MM.1S (cell line): Measurements from ENCODE around the gene CHURC1.

Experiments
- EZH2 ChIP-seq: fragments of 300-600 bp; sonication (generic); optimal IDR thresholded peaks from 2 replicates; pipeline ENCODE3; 2017; ENCODE audit warnings: low read depth, mild to moderate bottlenecking, antibody characterized with exemption, low read length, mixed read lengths
- TF ChIP-seq, protein P1 (sequence below): fragments of 300-600 bp; sonication (generic); IDR thresholded peaks from 2 replicates; pipeline ENCODE4 v1.5.1; 2016; ENCODE audit warnings: antibody characterized with exemption, low read length, mixed read lengths

DNA sequence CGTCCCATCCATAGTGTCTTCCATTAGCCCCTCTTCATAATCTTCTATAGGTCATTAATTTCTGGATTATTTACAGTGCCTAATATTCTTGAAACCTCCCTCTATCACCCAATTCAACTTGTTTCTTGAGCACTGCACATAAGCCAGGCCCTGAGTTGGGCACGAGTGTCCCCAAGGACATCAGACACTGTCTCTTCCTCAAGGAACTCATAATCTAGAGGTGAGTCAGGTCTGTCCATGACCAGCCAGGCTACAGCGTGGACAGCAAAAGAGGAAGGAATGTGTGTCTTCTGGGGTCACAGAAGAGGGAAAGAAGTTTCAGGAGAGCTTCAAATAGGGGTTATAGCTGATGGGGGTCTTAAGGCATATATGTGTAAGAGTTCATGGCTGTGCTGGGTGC lies 47.1 kb upstream of the CHURC1 start:
- TF ChIP-seq, protein P1, sequence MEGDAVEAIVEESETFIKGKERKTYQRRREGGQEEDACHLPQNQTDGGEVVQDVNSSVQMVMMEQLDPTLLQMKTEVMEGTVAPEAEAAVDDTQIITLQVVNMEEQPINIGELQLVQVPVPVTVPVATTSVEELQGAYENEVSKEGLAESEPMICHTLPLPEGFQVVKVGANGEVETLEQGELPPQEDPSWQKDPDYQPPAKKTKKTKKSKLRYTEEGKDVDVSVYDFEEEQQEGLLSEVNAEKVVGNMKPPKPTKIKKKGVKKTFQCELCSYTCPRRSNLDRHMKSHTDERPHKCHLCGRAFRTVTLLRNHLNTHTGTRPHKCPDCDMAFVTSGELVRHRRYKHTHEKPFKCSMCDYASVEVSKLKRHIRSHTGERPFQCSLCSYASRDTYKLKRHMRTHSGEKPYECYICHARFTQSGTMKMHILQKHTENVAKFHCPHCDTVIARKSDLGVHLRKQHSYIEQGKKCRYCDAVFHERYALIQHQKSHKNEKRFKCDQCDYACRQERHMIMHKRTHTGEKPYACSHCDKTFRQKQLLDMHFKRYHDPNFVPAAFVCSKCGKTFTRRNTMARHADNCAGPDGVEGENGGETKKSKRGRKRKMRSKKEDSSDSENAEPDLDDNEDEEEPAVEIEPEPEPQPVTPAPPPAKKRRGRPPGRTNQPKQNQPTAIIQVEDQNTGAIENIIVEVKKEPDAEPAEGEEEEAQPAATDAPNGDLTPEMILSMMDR = no peak
- TF ChIP-seq EZH2 = no peak
